Skin epidermis (tissue), 12 donors: ENCODE measurements around the gene VCAM1.

ENCODE experiments used
- H3K27ac ChIP-seq, 21 experiments: fragments of 200-600 bp; sonication (generic) in 11 of 21; one replicate each; pipeline ENCODE4 v1.5.0; 2020; ENCODE audit warnings: mild to moderate bottlenecking in 3 of 21, inconsistent platforms in 2 of 21, moderate library complexity in 2 of 21
- H3K4me3 ChIP-seq, 7 experiments: fragments of 200-600 bp; sonication (generic) in 2 of 7; one replicate each; pipeline ENCODE4 v1.5.0; 2020; ENCODE audit warnings: inconsistent platforms in 2 of 7, mild to moderate bottlenecking in 2 of 7, moderate library complexity in 1 of 7

Gene VCAM1

GRCh38 chr1:100720751-100721150 lies 1.2 kb downstream of the VCAM1 start:
- peak overlapping the region in 6 of 7 experiments; percentile 1 to 31 (median 22) for H3K4me3 ChIP-seq
- peak overlapping the region in 17 of 21 experiments; percentile 12 to 78 (median 34) for H3K27ac ChIP-seq

DNA sequence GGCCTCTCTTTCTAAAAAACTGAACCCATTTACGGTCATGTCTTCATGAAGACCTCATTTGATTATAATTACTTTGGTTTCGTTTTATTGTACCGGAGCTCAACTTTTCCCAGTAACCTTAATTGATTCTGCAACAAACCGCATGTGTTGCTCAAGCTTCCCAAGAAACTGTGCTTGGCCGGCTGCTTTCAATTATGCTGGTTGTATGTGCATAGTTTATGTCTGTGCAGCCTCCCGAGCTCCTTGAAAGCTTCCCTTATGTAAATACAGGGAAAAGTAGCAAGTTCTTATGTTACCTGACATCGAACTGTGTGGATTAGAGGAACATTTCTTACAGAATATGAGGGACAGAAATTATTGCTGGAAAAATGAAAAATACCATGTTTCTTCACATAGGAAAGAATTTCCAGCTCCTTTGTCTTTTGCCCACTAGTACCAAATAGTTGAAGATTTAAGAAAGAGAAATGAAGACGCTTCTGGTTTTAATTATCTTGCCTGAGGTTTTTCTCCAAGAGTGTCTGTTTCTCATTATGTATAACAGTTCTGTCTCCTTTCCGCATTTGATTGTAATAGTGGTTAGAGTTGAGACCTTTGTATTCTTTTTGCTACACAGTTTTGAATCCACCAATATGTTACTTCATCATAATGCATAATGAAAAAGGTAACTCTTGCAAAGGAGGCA lies 2.1 kb downstream of the VCAM1 start:
- H3K4me3 ChIP-seq, result peak overlapping the region in 5 of 7 experiments; percentile 1 to 31 (median 24)
- H3K27ac ChIP-seq, result peak overlapping the region in 14 of 21 experiments; percentile 12 to 78 (median 38)

GRCh38 chr1:100722221-100722620 lies 2.7 kb downstream of the VCAM1 start:
- H3K4me3 ChIP-seq, result peak overlapping the region in 4 of 7 experiments; percentile 1 to 31 (median 16)
- peak overlapping the region in 2 of 21 experiments; percentile 63 to 78 for H3K27ac ChIP-seq

- Histone ChIP-seq H3K27ac (no peak overlapping the region), H3K4me3 (no peak overlapping the region)
Observed at GRCh38 chr1:100724281-100724680, 4.7 kb downstream of the VCAM1 start.

DNA sequence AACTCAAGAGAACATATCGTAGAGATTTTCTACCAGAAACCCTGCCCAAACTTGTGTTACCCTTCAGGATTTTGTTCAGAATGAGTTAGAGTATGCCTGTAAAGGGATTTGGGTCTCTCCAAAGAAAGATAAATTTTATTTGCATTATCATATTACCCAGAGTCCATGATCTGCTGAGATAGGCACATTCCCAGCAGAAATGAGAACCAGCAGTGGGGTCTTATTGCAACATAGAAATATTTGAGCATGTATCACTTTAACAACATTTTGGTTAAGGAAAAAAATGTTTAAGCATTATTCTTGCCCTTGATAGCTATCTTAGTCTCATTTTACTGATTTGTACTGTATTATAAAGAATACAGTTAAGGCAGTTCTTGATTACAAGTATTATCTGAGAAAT lies 10.6 kb downstream of the VCAM1 start:
- Histone ChIP-seq H3K4me3 (no peak overlapping the region), H3K27ac (peak overlapping the region in 1 of 21 experiments; percentile 60)

- Histone ChIP-seq H3K27ac (no peak overlapping the region), H3K4me3 (no peak overlapping the region)
Observed at GRCh38 chr1:100731309-100731708, 11.8 kb downstream of the VCAM1 start.

DNA sequence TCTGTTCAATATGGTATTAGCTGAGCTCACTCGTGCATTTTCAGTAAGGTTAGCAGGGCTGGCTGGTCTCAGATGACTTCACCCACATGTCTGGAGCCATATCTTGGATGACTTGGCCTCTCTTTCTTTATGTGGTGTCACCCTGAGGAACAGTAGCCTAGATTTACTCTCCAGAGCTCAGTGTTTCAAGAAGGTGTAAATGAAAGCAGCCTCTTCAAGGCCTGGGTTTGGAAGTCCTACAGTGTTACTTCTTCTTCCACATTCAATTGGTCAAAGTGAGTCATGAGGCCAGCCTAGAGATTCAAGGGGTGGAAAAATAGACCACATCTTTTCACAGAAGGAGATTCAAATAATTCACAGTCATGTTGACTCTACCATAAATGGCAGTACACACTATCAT lies 12.2 kb downstream of the VCAM1 start:
- Histone ChIP-seq H3K4me3 (no peak overlapping the region), H3K27ac (no peak overlapping the region)

- Histone ChIP-seq H3K27ac (peak overlapping the region in 7 of 21 experiments; percentile 7 to 52 (median 31)), H3K4me3 (no peak overlapping the region)
Observed at GRCh38 chr1:100734676-100735075, 15.1 kb downstream of the VCAM1 start.

GRCh38 chr1:100735244-100735643 lies 15.7 kb downstream of the VCAM1 start:
- Histone ChIP-seq H3K27ac (peak overlapping the region in 5 of 21 experiments; percentile 9 to 55 (median 31)), H3K4me3 (no peak overlapping the region)

GRCh38 chr1:100736324-100736723 lies 16.8 kb downstream of the VCAM1 start:
- Histone ChIP-seq H3K4me3 (no peak overlapping the region), H3K27ac (peak overlapping the region in 2 of 21 experiments; percentile 19 to 55)

GRCh38 chr1:100736746-100737145 lies 17.2 kb downstream of the VCAM1 start:
- Histone ChIP-seq H3K4me3 (no peak overlapping the region), H3K27ac (peak overlapping the region in 1 of 21 experiments; percentile 7)

- Histone ChIP-seq H3K27ac (no peak overlapping the region), H3K4me3 (no peak overlapping the region)
Observed at GRCh38 chr1:100746542-100746932, 27.0 kb downstream of the VCAM1 start.

- no peak overlapping the region for H3K4me3 ChIP-seq
- H3K27ac ChIP-seq, result no peak overlapping the region
Observed at GRCh38 chr1:100747771-100748170, 28.2 kb downstream of the VCAM1 start.

- H3K4me3 ChIP-seq, result no peak overlapping the region
- no peak overlapping the region for H3K27ac ChIP-seq
Observed at GRCh38 chr1:100750005-100750885, 30.7 kb downstream of the VCAM1 start.

GRCh38 chr1:100752791-100753190 lies 33.2 kb downstream of the VCAM1 start:
- Histone ChIP-seq H3K4me3 (no peak overlapping the region), H3K27ac (no peak overlapping the region)

DNA sequence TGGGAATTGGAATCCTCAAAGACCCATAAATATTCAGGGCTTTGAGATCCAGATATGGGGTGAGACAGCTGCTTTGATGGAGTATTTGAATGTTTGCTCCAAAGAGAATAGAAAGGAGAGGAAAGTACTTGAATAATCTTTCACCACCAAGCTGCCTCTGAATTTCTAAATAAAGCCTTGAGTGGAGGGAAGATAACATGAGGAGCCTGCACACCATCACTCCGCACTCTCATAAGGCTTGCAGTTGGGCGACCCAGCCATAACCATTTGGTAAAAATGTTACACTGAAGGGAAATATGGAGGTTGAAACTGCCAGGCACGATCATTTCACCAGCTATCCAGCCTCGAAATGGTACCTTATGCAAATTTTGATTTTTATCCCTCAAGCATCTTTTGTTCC lies 38.4 kb downstream of the VCAM1 start:
- Histone ChIP-seq H3K4me3 (no peak overlapping the region), H3K27ac (no peak overlapping the region)

DNA sequence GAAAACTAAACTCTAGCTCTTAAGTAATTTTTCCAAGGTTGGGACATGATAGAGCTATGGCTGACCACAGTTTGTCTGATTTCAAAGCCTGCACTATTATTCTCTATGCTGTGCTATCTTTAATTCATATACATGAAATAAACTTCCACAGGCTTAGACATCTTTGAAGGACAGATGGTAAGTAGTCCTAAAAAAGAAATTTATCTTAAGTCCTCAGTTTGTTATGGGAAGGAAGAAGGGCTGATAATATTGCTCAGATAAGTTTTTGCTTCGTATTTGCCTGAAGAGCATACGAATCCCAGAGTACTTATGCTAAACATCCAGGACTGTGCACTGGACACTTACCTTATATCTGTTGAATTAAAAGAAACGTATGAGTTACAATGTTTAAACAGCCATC lies 39.6 kb downstream of the VCAM1 start:
- H3K27ac ChIP-seq, result no peak overlapping the region
- H3K4me3 ChIP-seq, result no peak overlapping the region

GRCh38 chr1:100760511-100760910 lies 41.0 kb downstream of the VCAM1 start:
- Histone ChIP-seq H3K27ac (no peak overlapping the region), H3K4me3 (no peak overlapping the region)

DNA sequence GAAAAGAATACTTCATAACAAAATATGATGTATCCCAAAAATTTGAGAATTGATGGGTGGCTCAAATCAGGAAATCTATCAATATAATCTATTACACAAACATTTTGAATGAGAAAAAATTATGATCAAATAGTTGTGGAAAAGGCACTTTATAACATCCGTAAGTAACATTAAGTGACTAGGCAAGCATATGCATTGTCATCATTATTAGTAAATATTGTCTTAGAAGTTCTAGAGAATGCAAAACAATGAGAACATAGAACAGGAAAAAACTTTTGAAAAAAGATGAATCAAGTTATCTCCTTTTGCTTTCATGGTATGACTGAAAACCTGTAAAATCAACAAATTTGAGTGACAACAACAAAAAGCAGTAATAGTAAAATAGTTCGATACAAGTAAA lies 42.9 kb downstream of the VCAM1 start:
- Histone ChIP-seq H3K27ac (no peak overlapping the region), H3K4me3 (no peak overlapping the region)

GRCh38 chr1:100767176-100767890 lies 47.8 kb downstream of the VCAM1 start:
- H3K27ac ChIP-seq, result no peak overlapping the region
- H3K4me3 ChIP-seq, result no peak overlapping the region
